Measurements from ENCODE around the gene MCRS1. TPM values are rescaled to one million over a fixed set of nuclear protein-coding genes. Genes with fewer than 3 reads are reported as not detected.

Gene MCRS1
- total and polyA plus RNA-seq, 4 donors, result 20.0 to 33.1 (median 26.1) TPM

- no peak for DNase-seq (ENCODE audit: low spot score)
- Histone ChIP-seq H3K9me3 (ENCODE audit: control insufficient read depth in 4 of 4, low read length in 3 of 4) (no peaks in the 10 kb centered on the region), H3K36me3 (ENCODE audit: control insufficient read depth in 4 of 4, insufficient read depth in 3 of 4, low read depth in 1 of 4, low read length in 3 of 4) (no peaks in the 10 kb centered on the region), H3K27ac (ENCODE audit: low read depth in 1 of 2, low read length in 2 of 2) (no peak overlapping the region), H3K9ac (ENCODE audit: low read depth in 1 of 2, low read length in 2 of 2) (no peak overlapping the region), H3K4me3 (ENCODE audit: low read depth in 1 of 3, low read length in 3 of 3) (peak overlapping the region in 1 of 3 donors; percentile 47), H3K4me1 (ENCODE audit: control insufficient read depth in 4 of 4, insufficient read depth in 4 of 4, low read length in 3 of 4) (peaks cover 10 to 12% (median 11%) of the 10 kb centered on the region in 4 donors), H3K27me3 (ENCODE audit: control insufficient read depth in 4 of 4, insufficient read depth in 4 of 4, low read length in 3 of 4) (peaks cover 3 to 10% (median 5%) of the 10 kb centered on the region in 4 donors)
- whole genome bisulfite sequencing, result 17% methylated on average over 47 of the region's 47 CpGs
- no peak for TF ChIP-seq JUND (IDR thresholded peaks at IDR 0.05)
- TF ChIP-seq MAX (IDR thresholded peaks at IDR 0.05), result no peak
- TF ChIP-seq GABPA (IDR thresholded peaks at IDR 0.05 in 1 of 2, conservative IDR thresholded peaks at IDR 0.05 in 1 of 2), result no peak
- no peak for TF ChIP-seq RAD21 (IDR thresholded peaks at IDR 0.05)
- no peak for TF ChIP-seq EGR1 (IDR thresholded peaks at IDR 0.05; ENCODE audit: low read depth in 2 of 2)
- no peak for TF ChIP-seq NR2F2 (IDR thresholded peaks at IDR 0.05)
- no peak for TF ChIP-seq REST (IDR thresholded peaks at IDR 0.05)
- TF ChIP-seq ZBTB33 (IDR thresholded peaks at IDR 0.05), result no peak
- no peak for TF ChIP-seq ATF3 (IDR thresholded peaks at IDR 0.05)
Measured at GRCh38 chr12:49539406-49540228, 28.3 kb downstream of the MCRS1 start.

GRCh38 chr12:49538510-49539403 is 29.2 kb downstream of the MCRS1 start, which contains the start of gene KCNH3:
KCNH3 (plus strand) TSS chr12:49539030; CDS start chr12:49539417, 387 bp downstream.
- Histone ChIP-seq H3K4me3 (ENCODE audit: low read depth in 1 of 3, low read length in 3 of 3) (peak within 1 kb of the TSS in 2 of 3 donors; percentile 23 to 47), H3K36me3 (ENCODE audit: control insufficient read depth in 4 of 4, insufficient read depth in 3 of 4, low read depth in 1 of 4, low read length in 3 of 4) (no peaks in the 10 kb centered on the region), H3K27ac (ENCODE audit: low read depth in 1 of 2, low read length in 2 of 2) (no peak within 1 kb of the TSS), H3K9me3 (ENCODE audit: control insufficient read depth in 4 of 4, low read length in 3 of 4) (no peaks in the 10 kb centered on the region), H3K27me3 (ENCODE audit: control insufficient read depth in 4 of 4, insufficient read depth in 4 of 4, low read length in 3 of 4) (peaks cover 2 to 10% (median 4%) of the 10 kb centered on the region in 4 donors), H3K4me1 (ENCODE audit: control insufficient read depth in 4 of 4, insufficient read depth in 4 of 4, low read length in 3 of 4) (peaks cover 10 to 12% (median 11%) of the 10 kb centered on the region in 4 donors), H3K9ac (ENCODE audit: low read depth in 1 of 2, low read length in 2 of 2) (no peak within 1 kb of the TSS)
- TF ChIP-seq MAX (IDR thresholded peaks at IDR 0.05) (no peak), SP1 (IDR thresholded peaks at IDR 0.05) (no peak), EGR1 (IDR thresholded peaks at IDR 0.05; ENCODE audit: low read depth in 2 of 2) (no peak), NR2F2 (IDR thresholded peaks at IDR 0.05) (no peak), ATF3 (IDR thresholded peaks at IDR 0.05) (no peak), HNF4G (IDR thresholded peaks at IDR 0.05) (no peak)
- WGBS, result 3% methylated on average over 107 of the region's 107 CpGs
- DNase-seq (ENCODE audit: low spot score), result peak; percentile 77
